Uterus (tissue), 4 donors: ENCODE measurements around the gene ACVR1C. TPM values are rescaled to one million over a fixed set of nuclear protein-coding genes. Genes with fewer than 3 reads are reported as not detected.

ENCODE experiments used
- DNase-seq, 2 donors: peaks; one replicate each; pipeline ENCODE4 v3.0.0-alpha.2; 2019 to 2020
- H3K27ac ChIP-seq, 2 donors: fragments of 200-600 bp; sonication (generic); 1 replicate in 1 of 2; 2 replicates in 1 of 2; pipeline ENCODE4 v1.5.1; 2016 to 2018
- H3K27me3 ChIP-seq, 2 donors: fragments of 200-600 bp; sonication (generic); one replicate each; pipeline ENCODE4 v1.5.1; 2018 to 2019; ENCODE audit warnings: control low read depth in 1 of 2
- H3K36me3 ChIP-seq, 2 donors: fragments of 200-600 bp; sonication (generic); one replicate each; pipeline ENCODE4 v1.5.1; 2019; ENCODE audit warnings: control low read depth in 1 of 2
- H3K4me1 ChIP-seq, 2 donors: fragments of 200-600 bp; sonication (generic); one replicate each; pipeline ENCODE4 v1.5.1; 2018 to 2019; ENCODE audit warnings: control low read depth in 1 of 2
- H3K4me3 ChIP-seq, 2 donors: fragments of 200-600 bp; sonication (generic); 1 replicate in 1 of 2; 2 replicates in 1 of 2; pipeline ENCODE4 v1.5.1; 2018 to 2019; ENCODE audit warnings: mild to moderate bottlenecking in 1 of 2
- H3K9me3 ChIP-seq, 2 donors: fragments of 200-600 bp; sonication (generic); one replicate each; pipeline ENCODE4 v1.5.1; 2019; ENCODE audit warnings: control low read depth in 1 of 2
- POLR2A ChIP-seq, 2 donors: fragments of 450-650 bp; IDR thresholded peaks; one replicate each; pipeline ENCODE4 v1.6.1; 2016; ENCODE audit warnings: antibody characterized with exemption in 2 of 2, mild to moderate bottlenecking in 1 of 2, moderate library complexity in 1 of 2
- intact Hi-C: fragments of 100-400 bp; cut with DNase I; formaldehyde crosslinking; loops from one replicate; pipeline ENCODE4 v1.15.1; 2023; ENCODE audit warnings: low total_unique reads
- total RNA-seq, 4 donors: library from RNA; depleted of rRNA in 3 of 4; stranded (reverse); fragments of >200 nt in 3 of 4; gene quantifications; one replicate each; pipeline versions ENCODE4 v1.1.0 to v1.2.4, GENCODE V29; 2014 to 2023
- TF ChIP-seq, protein P1 (sequence below), 4 experiments: fragments of 200-600 bp in 2 of 4; fragments of 450-650 bp in 2 of 4; sonication (generic) in 2 of 4; IDR thresholded peaks; one replicate each; pipeline ENCODE4 v1.5.1; 2016 to 2019; ENCODE audit warnings: antibody characterized with exemption in 4 of 4, mild to moderate bottlenecking in 2 of 4, moderate library complexity in 1 of 4
- donor health status: DM: yes; HTN: yes; CAD: no.

ACVR1C gene
- total RNA-seq, 4 donors from 2014 or later, result 0.51 to 1.2 (median 0.72) TPM

DNA sequence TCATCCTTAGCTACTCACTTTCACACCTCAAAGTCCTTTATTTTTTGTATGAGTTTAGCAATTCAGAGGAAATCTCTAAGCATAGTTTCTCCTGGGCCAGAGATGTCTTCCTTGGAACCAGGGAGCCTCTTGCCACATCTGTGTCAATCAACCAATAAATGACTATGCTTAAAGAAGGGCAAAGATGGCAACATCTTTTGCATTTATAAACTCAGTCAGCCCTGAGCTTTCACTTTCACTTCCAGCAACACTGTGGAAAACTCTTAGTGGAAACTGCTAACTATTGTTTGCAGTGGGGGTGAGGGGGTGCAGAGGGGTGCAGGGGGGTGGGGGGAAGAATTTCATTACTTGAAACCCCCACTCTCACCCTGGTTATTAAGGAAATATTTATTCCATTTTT lies 3.4 kb downstream of the ACVR1C start:
- Histone ChIP-seq H3K27ac (no peak overlapping the region), H3K9me3 (no peaks in the 10 kb centered on the region), H3K4me3 (no peak overlapping the region), H3K4me1 (no peaks in the 10 kb centered on the region), H3K36me3 (no peaks in the 10 kb centered on the region), H3K27me3 (no peaks in the 10 kb centered on the region)
- TF ChIP-seq, protein P1, sequence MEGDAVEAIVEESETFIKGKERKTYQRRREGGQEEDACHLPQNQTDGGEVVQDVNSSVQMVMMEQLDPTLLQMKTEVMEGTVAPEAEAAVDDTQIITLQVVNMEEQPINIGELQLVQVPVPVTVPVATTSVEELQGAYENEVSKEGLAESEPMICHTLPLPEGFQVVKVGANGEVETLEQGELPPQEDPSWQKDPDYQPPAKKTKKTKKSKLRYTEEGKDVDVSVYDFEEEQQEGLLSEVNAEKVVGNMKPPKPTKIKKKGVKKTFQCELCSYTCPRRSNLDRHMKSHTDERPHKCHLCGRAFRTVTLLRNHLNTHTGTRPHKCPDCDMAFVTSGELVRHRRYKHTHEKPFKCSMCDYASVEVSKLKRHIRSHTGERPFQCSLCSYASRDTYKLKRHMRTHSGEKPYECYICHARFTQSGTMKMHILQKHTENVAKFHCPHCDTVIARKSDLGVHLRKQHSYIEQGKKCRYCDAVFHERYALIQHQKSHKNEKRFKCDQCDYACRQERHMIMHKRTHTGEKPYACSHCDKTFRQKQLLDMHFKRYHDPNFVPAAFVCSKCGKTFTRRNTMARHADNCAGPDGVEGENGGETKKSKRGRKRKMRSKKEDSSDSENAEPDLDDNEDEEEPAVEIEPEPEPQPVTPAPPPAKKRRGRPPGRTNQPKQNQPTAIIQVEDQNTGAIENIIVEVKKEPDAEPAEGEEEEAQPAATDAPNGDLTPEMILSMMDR (IDR thresholded peaks at IDR 0.05), result no peak
- no peak for TF ChIP-seq POLR2A (IDR thresholded peaks at IDR 0.05)
- intact Hi-C loops, result no loop called here
- no peak for DNase-seq

DNA sequence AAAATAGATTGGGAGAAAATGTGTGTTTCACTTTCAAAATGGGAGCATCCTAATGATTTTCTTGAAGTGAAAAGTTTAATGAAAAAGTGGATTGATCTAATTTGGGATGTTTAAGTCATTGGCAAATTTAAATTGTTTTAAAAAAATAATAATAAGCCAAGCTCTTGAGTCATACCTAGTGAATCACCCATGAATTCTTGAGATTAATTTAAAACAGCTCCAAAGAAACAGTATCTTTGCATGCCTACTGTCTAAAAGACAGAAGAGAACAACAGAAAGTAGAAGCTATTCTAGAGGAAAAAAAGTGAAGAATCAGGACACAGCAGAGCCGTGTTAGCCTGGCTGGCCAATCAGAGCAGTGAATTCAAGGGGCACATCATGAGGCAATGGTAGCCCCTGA lies 7.7 kb downstream of the ACVR1C start:
- H3K27me3 ChIP-seq, result no peaks in the 10 kb centered on the region
- TF ChIP-seq, protein P1 (IDR thresholded peaks at IDR 0.05), result no peak
- no peak for TF ChIP-seq POLR2A (IDR thresholded peaks at IDR 0.05)
- H3K9me3 ChIP-seq, result no peaks in the 10 kb centered on the region
- intact Hi-C loops, result no loop called here
- no peaks in the 10 kb centered on the region for H3K36me3 ChIP-seq
- DNase-seq, result no peak
- no peaks in the 10 kb centered on the region for H3K4me1 ChIP-seq
- H3K27ac ChIP-seq, result no peak overlapping the region
- no peak overlapping the region for H3K4me3 ChIP-seq

- TF ChIP-seq, protein P1 (IDR thresholded peaks at IDR 0.05), result no peak
- TF ChIP-seq POLR2A (IDR thresholded peaks at IDR 0.05), result no peak
- intact Hi-C loops, result no loop called here
- no peak for DNase-seq
- Histone ChIP-seq H3K36me3 (no peaks in the 10 kb centered on the region), H3K4me3 (no peak overlapping the region), H3K27ac (no peak overlapping the region), H3K4me1 (no peaks in the 10 kb centered on the region), H3K27me3 (no peaks in the 10 kb centered on the region), H3K9me3 (no peaks in the 10 kb centered on the region)
Measured at GRCh38 chr2:157611726-157612125, 16.9 kb downstream of the ACVR1C start.

DNA sequence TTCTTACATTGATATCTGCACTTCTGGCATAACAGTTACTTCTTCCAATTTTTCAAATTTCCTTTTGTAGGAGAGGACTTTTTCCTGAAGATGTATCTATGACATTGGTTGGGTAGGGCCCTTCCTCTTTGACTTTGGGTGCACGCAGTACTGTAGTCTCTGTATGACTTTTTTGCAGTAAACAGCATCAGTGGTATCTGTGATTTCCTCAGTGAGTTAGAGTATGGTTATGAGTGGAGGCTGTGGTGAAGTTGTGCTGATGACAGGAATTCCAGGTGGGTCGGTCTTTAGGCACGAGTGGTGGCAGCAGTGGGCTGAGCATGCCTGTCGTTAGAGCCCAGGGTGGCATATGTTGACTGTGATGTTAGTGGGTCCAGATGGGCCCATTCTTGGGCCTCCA lies 17.6 kb downstream of the ACVR1C start:
- H3K4me3 ChIP-seq, result no peak overlapping the region
- intact Hi-C loops, result no loop called here
- H3K27ac ChIP-seq, result no peak overlapping the region
- no peaks in the 10 kb centered on the region for H3K4me1 ChIP-seq
- no peak for DNase-seq
- TF ChIP-seq, protein P1 (IDR thresholded peaks at IDR 0.05), result no peak
- TF ChIP-seq POLR2A (IDR thresholded peaks at IDR 0.05), result no peak
- no peaks in the 10 kb centered on the region for H3K9me3 ChIP-seq
- H3K36me3 ChIP-seq, result no peaks in the 10 kb centered on the region
- no peaks in the 10 kb centered on the region for H3K27me3 ChIP-seq

DNA sequence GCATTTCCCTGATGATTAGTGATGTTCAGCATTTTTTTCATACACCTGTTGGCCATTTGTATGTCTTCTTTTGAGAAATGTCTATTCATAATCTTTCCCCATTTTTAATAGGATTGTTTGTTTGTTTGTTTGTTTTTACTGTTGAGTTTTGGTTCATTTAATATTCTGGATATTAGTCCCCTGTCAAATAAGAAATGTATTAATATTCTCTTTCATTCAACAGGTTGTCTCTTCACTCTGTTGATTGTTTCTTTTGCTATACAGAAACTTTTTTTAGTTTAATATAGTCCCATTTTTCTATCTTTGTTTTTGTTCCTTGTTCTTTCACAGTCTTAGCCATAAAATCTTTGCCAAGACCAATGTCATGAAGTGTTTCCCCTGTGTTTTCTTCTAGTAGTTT lies 22.1 kb downstream of the ACVR1C start:
- TF ChIP-seq, protein P1 (IDR thresholded peaks at IDR 0.05), result no peak
- TF ChIP-seq POLR2A (IDR thresholded peaks at IDR 0.05), result no peak
- H3K27ac ChIP-seq, result no peak overlapping the region
- intact Hi-C loops, result no loop called here
- no peaks in the 10 kb centered on the region for H3K4me1 ChIP-seq
- H3K36me3 ChIP-seq, result no peaks in the 10 kb centered on the region
- H3K27me3 ChIP-seq, result no peaks in the 10 kb centered on the region
- DNase-seq, result no peak
- H3K4me3 ChIP-seq, result no peak overlapping the region
- H3K9me3 ChIP-seq, result no peaks in the 10 kb centered on the region
